Stomach (tissue), 4 donors: Measurements from ENCODE around the gene TPBGL.

ENCODE experiments used
- POLR2A ChIP-seq, 4 donors: fragments of 450-650 bp; IDR thresholded peaks; one replicate each; pipeline ENCODE4 v1.6.1; 2016; ENCODE audit warnings: antibody characterized with exemption in 4 of 4, control low read depth in 2 of 4, mild to moderate bottlenecking in 1 of 4, moderate library complexity in 1 of 4
- TF ChIP-seq, protein P1 (sequence below), 7 experiments: fragments of 450-650 bp in 4 of 7; fragments of 200-600 bp in 3 of 7; sonication (generic) in 3 of 7; IDR thresholded peaks; one replicate each; pipeline ENCODE4 v1.5.1; 2016 to 2019; ENCODE audit warnings: antibody characterized with exemption in 7 of 7, control low read depth in 2 of 7, mild to moderate bottlenecking in 1 of 7

DNA sequence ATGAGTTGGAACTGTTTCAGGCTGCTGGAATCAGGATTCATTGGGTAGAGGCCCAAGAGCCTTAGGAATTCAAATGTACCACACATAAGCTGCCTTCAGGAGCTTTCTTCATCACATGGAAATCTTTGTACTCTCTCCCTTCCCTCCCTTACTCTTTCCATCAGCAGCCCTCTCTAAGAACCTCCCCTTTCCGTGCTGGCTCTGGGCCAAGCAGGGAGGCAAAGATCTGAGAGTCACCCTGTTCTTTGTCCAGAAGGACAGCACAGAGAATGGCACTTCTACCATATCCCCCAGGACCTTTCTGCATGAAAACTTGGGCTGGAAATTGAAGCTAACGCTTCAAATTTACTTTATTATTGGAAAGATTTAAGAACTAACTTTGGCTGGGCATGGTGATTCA is 20.7 kb upstream of the TPBGL start:
- TF ChIP-seq, protein P1, sequence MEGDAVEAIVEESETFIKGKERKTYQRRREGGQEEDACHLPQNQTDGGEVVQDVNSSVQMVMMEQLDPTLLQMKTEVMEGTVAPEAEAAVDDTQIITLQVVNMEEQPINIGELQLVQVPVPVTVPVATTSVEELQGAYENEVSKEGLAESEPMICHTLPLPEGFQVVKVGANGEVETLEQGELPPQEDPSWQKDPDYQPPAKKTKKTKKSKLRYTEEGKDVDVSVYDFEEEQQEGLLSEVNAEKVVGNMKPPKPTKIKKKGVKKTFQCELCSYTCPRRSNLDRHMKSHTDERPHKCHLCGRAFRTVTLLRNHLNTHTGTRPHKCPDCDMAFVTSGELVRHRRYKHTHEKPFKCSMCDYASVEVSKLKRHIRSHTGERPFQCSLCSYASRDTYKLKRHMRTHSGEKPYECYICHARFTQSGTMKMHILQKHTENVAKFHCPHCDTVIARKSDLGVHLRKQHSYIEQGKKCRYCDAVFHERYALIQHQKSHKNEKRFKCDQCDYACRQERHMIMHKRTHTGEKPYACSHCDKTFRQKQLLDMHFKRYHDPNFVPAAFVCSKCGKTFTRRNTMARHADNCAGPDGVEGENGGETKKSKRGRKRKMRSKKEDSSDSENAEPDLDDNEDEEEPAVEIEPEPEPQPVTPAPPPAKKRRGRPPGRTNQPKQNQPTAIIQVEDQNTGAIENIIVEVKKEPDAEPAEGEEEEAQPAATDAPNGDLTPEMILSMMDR (IDR thresholded peaks at IDR 0.05): no peak
- TF ChIP-seq POLR2A (IDR thresholded peaks at IDR 0.05): no peak
